Measurements from ENCODE around the gene KBTBD12.

- TF ChIP-seq POLR2AphosphoS5 (IDR thresholded peaks at IDR 0.05; ENCODE audit: low read depth, low read length) = no peak
- TF ChIP-seq TAF1 (IDR thresholded peaks at IDR 0.05; ENCODE audit: low read depth, low read length) = no peak
- TF ChIP-seq POLR2A (IDR thresholded peaks at IDR 0.05; ENCODE audit: low read depth, low read length) = no peak
- TF ChIP-seq SPI1 (IDR thresholded peaks at IDR 0.05; ENCODE audit: low read depth, low read length) = no peak
- TF ChIP-seq PAX5 (IDR thresholded peaks at IDR 0.05; ENCODE audit: insufficient read depth, low read length, severe bottlenecking) = no peak
- TF ChIP-seq POU2F2 (IDR thresholded peaks at IDR 0.05; ENCODE audit: low read depth, low read length) = no peak
Measured at GRCh38 chr3:127881586-127881985, 33.4 kb upstream of the KBTBD12 start.

Data from GM12891 (cell line).